CD4-positive, alpha-beta T cell (primary cell): ENCODE measurements around the gene FNDC3B. TPM values are rescaled to one million over a fixed set of nuclear protein-coding genes. Genes with fewer than 3 reads are reported as not detected.

Source experiments
- ATAC-seq: fragments of 200-7000 bp; cut with Tn5 transposase; one replicate; pipeline ENCODE4 v1.10.0; 2022; ENCODE audit warnings: mild to moderate bottlenecking; ENCODE audit not compliant: poor library complexity
- CTCF ChIA-PET: fragments of 350-600 bp; sonication (Branson Sonifier 250); formaldehyde crosslinking; loops from one replicate; lab custom pipeline; 2021; ENCODE audit warnings: antibody characterized with exemption, inconsistent platforms; lab: Charles Lee
- POLR2A ChIA-PET: fragments of 350-600 bp; sonication (Branson Sonifier 250); formaldehyde crosslinking; loops from one replicate; lab custom pipeline; 2021; ENCODE audit warnings: antibody characterized with exemption, inconsistent platforms; lab: Charles Lee
- DNase-seq, 14 experiments: peaks; one replicate each; pipeline ENCODE4 v3.0.0-alpha.2; 2013 to 2020; ENCODE audit warnings: mixed read lengths in 2 of 14
- H3K27ac ChIP-seq, 2 donors: one replicate each; pipeline versions ENCODE4 v1.5.1 to v1.7.0; 2013; ENCODE audit warnings: low read length in 2 of 2, low read depth in 1 of 2, mild to moderate bottlenecking in 1 of 2
- H3K27me3 ChIP-seq, 2 experiments: 1 replicate in 1 of 2; 2 replicates in 1 of 2; pipeline versions ENCODE4 v1.6.1 to v1.7.0; 2013; ENCODE audit warnings: low read length in 2 of 2, control low read depth in 1 of 2, mild to moderate bottlenecking in 1 of 2, moderate library complexity in 1 of 2; ENCODE audit not compliant: insufficient read depth in 2 of 2, control insufficient read depth in 1 of 2
- H3K36me3 ChIP-seq: one replicate; pipeline ENCODE4 v1.6.1; 2013; ENCODE audit warnings: low read length, control low read depth; ENCODE audit not compliant: insufficient read depth
- H3K4me1 ChIP-seq: one replicate; pipeline ENCODE4 v1.6.1; 2013; ENCODE audit warnings: low read length, control low read depth; ENCODE audit not compliant: insufficient read depth
- H3K4me3 ChIP-seq: one replicate; pipeline ENCODE4 v1.5.1; 2013; ENCODE audit warnings: mild to moderate bottlenecking, low read length, moderate library complexity
- H3K9me3 ChIP-seq, 2 experiments: 1 replicate in 1 of 2; 2 replicates in 1 of 2; pipeline versions ENCODE4 v1.6.1 to v1.7.0; 2013; ENCODE audit warnings: low read length in 2 of 2, mild to moderate bottlenecking in 2 of 2, control low read depth in 1 of 2, moderate library complexity in 1 of 2; ENCODE audit not compliant: control insufficient read depth in 1 of 2, insufficient read depth in 1 of 2
- H3K27ac Mint-ChIP-seq: one replicate; pipeline ENCODE4 v1.8.0; 2020; ENCODE audit warnings: mixed read lengths
- H3K27me3 Mint-ChIP-seq: one replicate; pipeline ENCODE4 v1.8.0; 2021; ENCODE audit warnings: mixed read lengths
- H3K36me3 Mint-ChIP-seq: one replicate; pipeline ENCODE4 v1.8.0; 2021; ENCODE audit warnings: low read depth, mixed read lengths
- H3K4me1 Mint-ChIP-seq: one replicate; pipeline ENCODE4 v1.8.0; 2021; ENCODE audit warnings: low read depth, mixed read lengths
- H3K4me3 Mint-ChIP-seq: one replicate; pipeline ENCODE4 v1.8.0; 2020; ENCODE audit warnings: mild to moderate bottlenecking, mixed read lengths
- H3K9me3 Mint-ChIP-seq: one replicate; pipeline ENCODE4 v1.8.0; 2020; ENCODE audit warnings: mixed read lengths
- intact Hi-C, 2 experiments: fragments of 100-400 bp; cut with DNase I in 1 of 2; cut with micrococcal nuclease in 1 of 2; formaldehyde crosslinking; loops; one replicate each; pipeline versions ENCODE4 v1.15.1 to v1.9.0; 2023 to 2025; cut with DNase I, micrococcal nuclease
- total RNA-seq, 174 experiments: library from RNA in 2 of 174; stranded (reverse) in 2 of 174; gene quantifications; one replicate each; pipeline ENCODE4 v1.2.3 and lab custom pipeline; 2021 to 2026
- TF ChIP-seq, protein P1 (sequence below): fragments of 200-600 bp; IDR thresholded peaks from one replicate; pipeline ENCODE4 v1.8.0; 2022; ENCODE audit warnings: antibody characterized with exemption, mild to moderate bottlenecking

FNDC3B gene
- total RNA-seq, 2 experiments from 2014 or later: 26.1 to 28.7 TPM

DNA sequence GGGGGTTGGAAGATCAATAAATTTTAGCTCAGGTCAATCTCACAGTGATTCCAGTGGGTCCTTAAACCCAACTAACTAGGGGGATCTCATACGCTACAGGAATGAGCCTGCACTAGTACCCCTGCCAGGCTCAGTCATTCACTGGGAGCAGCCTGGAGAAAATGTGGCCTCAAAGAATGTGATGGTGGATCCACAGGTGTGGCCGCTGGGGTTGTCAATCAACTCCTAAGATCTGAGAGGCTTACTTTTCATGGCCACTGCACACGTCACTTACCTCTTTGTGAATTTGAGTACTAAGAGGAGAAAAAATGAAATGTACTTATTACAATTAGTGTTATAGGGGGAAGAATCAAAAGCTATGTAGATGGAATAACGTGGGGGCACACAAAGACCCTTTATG is 17.5 kb upstream of the FNDC3B start:
- no peaks in the 10 kb centered on the region for H3K27me3 ChIP-seq
- no peaks in the 10 kb centered on the region for H3K9me3 ChIP-seq
- Mint-ChIP-seq H3K9me3 (no peaks in the 10 kb centered on the region), H3K4me3 (no peak overlapping the region), H3K27ac (no peak overlapping the region), H3K36me3 (no peaks in the 10 kb centered on the region), H3K27me3 (no peaks in the 10 kb centered on the region), H3K4me1 (no peaks in the 10 kb centered on the region)
- intact Hi-C loops: no loop called here
- no peaks in the 10 kb centered on the region for H3K36me3 ChIP-seq
- ATAC-seq: no peak
- DNase-seq: no peak
- POLR2A ChIA-PET: no interaction called here
- TF ChIP-seq, protein P1, sequence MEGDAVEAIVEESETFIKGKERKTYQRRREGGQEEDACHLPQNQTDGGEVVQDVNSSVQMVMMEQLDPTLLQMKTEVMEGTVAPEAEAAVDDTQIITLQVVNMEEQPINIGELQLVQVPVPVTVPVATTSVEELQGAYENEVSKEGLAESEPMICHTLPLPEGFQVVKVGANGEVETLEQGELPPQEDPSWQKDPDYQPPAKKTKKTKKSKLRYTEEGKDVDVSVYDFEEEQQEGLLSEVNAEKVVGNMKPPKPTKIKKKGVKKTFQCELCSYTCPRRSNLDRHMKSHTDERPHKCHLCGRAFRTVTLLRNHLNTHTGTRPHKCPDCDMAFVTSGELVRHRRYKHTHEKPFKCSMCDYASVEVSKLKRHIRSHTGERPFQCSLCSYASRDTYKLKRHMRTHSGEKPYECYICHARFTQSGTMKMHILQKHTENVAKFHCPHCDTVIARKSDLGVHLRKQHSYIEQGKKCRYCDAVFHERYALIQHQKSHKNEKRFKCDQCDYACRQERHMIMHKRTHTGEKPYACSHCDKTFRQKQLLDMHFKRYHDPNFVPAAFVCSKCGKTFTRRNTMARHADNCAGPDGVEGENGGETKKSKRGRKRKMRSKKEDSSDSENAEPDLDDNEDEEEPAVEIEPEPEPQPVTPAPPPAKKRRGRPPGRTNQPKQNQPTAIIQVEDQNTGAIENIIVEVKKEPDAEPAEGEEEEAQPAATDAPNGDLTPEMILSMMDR: no peak
- H3K4me3 ChIP-seq: no peak overlapping the region
- H3K27ac ChIP-seq: no peak overlapping the region
- CTCF ChIA-PET: interaction anchor here (0.5 kb wide), 1 partner anchor 21 kb away, joined by 3 read pairs; no protein-coding TSS in a partner anchor
- no peaks in the 10 kb centered on the region for H3K4me1 ChIP-seq

DNA sequence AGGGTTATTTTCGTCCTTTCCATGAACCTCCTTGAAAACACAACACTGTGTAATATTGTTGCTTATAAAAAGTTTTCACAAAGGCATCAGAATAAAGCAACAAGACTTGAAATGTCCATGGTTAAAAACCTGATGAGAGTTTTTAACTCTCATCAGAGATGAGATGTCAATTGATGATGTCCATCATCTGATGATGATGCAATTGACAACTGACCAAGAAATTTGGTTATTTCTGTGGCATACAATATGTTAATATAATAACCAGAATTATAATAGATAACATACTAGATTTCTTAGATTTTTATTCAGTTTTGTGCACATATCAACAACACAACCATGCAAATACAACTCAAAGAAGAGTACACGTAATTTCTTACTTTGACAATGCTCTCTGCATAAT is 15.5 kb upstream of the FNDC3B start:
- no peaks in the 10 kb centered on the region for H3K36me3 Mint-ChIP-seq
- POLR2A ChIA-PET: no interaction called here

DNA sequence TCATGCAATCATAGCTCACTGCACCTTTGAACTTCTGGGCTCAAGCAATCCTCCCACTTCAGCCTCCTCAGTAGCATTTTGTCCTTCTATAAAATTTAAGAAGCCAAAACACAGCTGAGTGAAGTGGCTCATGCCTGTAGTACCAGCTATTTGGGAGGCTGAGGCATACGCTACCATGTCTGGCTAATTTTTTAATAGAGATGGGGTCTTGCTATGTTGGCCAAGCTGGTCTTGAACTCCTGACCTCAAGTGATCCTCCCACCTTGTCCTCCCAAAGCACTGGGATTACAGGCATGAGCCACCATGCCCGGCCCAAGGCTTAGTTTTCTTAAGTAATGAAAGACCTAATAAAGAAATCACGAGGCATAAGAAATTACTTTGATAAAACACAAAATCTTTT is 14.7 kb upstream of the FNDC3B start:
- H3K9me3 ChIP-seq: no peaks in the 10 kb centered on the region
- CTCF ChIA-PET: no interaction called here
- H3K9me3 Mint-ChIP-seq: no peaks in the 10 kb centered on the region
- no peak overlapping the region for H3K4me3 ChIP-seq
- H3K36me3 ChIP-seq: no peaks in the 10 kb centered on the region
- no peaks in the 10 kb centered on the region for H3K4me1 ChIP-seq
- no peak for DNase-seq
- no peaks in the 10 kb centered on the region for H3K27me3 ChIP-seq
- no peaks in the 10 kb centered on the region for H3K36me3 Mint-ChIP-seq
- H3K27ac ChIP-seq: no peak overlapping the region
- TF ChIP-seq, protein P1: no peak
- no peak overlapping the region for H3K4me3 Mint-ChIP-seq
- no peaks in the 10 kb centered on the region for H3K4me1 Mint-ChIP-seq
- POLR2A ChIA-PET: no interaction called here
- no peak overlapping the region for H3K27ac Mint-ChIP-seq
- intact Hi-C loops: no loop called here
- ATAC-seq: no peak
- H3K27me3 Mint-ChIP-seq: no peaks in the 10 kb centered on the region

More for the DNA sequence above, 15.5 kb upstream of the FNDC3B start:
- Histone ChIP-seq H3K27me3 (no peaks in the 10 kb centered on the region), H3K4me1 (no peaks in the 10 kb centered on the region), H3K4me3 (no peak overlapping the region), H3K27ac (no peak overlapping the region), H3K36me3 (no peaks in the 10 kb centered on the region), H3K9me3 (no peaks in the 10 kb centered on the region)
- Mint-ChIP-seq H3K27me3 (no peaks in the 10 kb centered on the region), H3K9me3 (no peaks in the 10 kb centered on the region), H3K27ac (no peak overlapping the region), H3K4me1 (no peaks in the 10 kb centered on the region), H3K4me3 (no peak overlapping the region)
- TF ChIP-seq, protein P1: no peak
- CTCF ChIA-PET: no interaction called here
- no peak for ATAC-seq
- intact Hi-C loops: no loop called here
- DNase-seq: no peak
